H1 (cell line): ENCODE data around the gene SNX24. TPM values are rescaled to one million over a fixed set of nuclear protein-coding genes. Genes with fewer than 3 reads are reported as not detected.

Experiments
- CTCF ChIA-PET: fragments of 300-600 bp; sonication (Branson Sonifier 250); formaldehyde crosslinking; loops from one replicate; lab custom pipeline; 2021; ENCODE audit not compliant: partially characterized antibody; lab: Charles Lee
- POLR2A ChIA-PET: fragments of 300-600 bp; sonication (Branson Sonifier 250); formaldehyde crosslinking; loops from one replicate; lab custom pipeline; 2021; ENCODE audit warnings: inconsistent platforms; ENCODE audit not compliant: partially characterized antibody; lab: Charles Lee
- DNase-seq, 2 experiments: peaks; one replicate each; pipeline versions ENCODE4 v3.0.0 to v3.0.0-alpha.2; 2010 to 2022; ENCODE audit warnings: low spot score in 2 of 2, low read depth in 1 of 2, mixed read lengths in 1 of 2
- FAIRE-seq: peaks from 2 replicates; lab custom pipeline; 2011; peaks lifted over from hg19 to GRCh38; lab: Jason Lieb, UNC
- H2AFZ ChIP-seq: 2 replicates; pipeline ENCODE4 v1.8.1; 2012; ENCODE audit warnings: low read length, inconsistent platforms
- H2AK5ac ChIP-seq: 2 replicates; pipeline ENCODE4 v1.6.1; 2013; ENCODE audit warnings: low read depth, low read length
- H2BK120ac ChIP-seq: replicated peaks from 2 replicates; pipeline ENCODE3; 2013; ENCODE audit warnings: low read depth, low read length, inconsistent platforms
- H2BK12ac ChIP-seq: 2 replicates; pipeline ENCODE4 v1.6.1; 2013; ENCODE audit warnings: low read depth, low read length
- H2BK15ac ChIP-seq: 2 replicates; pipeline ENCODE4 v1.6.1; 2013; ENCODE audit warnings: low read length
- H2BK20ac ChIP-seq: 2 replicates; pipeline ENCODE4 v1.6.1; 2013; ENCODE audit warnings: low read length
- H2BK5ac ChIP-seq: 2 replicates; pipeline ENCODE4 v1.6.1; 2013; ENCODE audit warnings: low read depth, low read length
- H3K14ac ChIP-seq: 2 replicates; pipeline ENCODE4 v1.6.1; 2013; ENCODE audit warnings: inconsistent platforms; ENCODE audit not compliant: insufficient read length
- H3K18ac ChIP-seq: 2 replicates; pipeline ENCODE4 v1.6.1; 2013; ENCODE audit warnings: low read length; ENCODE audit errors: extremely low read depth
- H3K23ac ChIP-seq: 2 replicates; pipeline ENCODE4 v1.6.1; 2013; ENCODE audit warnings: inconsistent platforms; ENCODE audit not compliant: insufficient read length
- H3K23me2 ChIP-seq: 2 replicates; pipeline ENCODE4 v1.6.1; 2013; ENCODE audit warnings: low read depth, low read length
- H3K27ac ChIP-seq: 2 replicates; pipeline ENCODE4 v1.6.1; 2011; ENCODE audit warnings: low read depth, low read length, inconsistent platforms
- H3K27me3 ChIP-seq, 4 experiments: replicated peaks in 1 of 4; 1 replicate in 1 of 4; 2 replicates in 3 of 4; pipeline versions ENCODE4 v1.6.1 to v1.8.1; 2011 to 2013; ENCODE audit warnings: low read length in 3 of 4, mild to moderate bottlenecking in 3 of 4, inconsistent platforms in 2 of 4, mixed read lengths in 2 of 4, moderate library complexity in 1 of 4; ENCODE audit not compliant: control insufficient read depth in 3 of 4, insufficient read depth in 3 of 4; ENCODE audit errors: extremely low read depth in 1 of 4
- H3K36me3 ChIP-seq, 4 experiments: 2 replicates each; pipeline versions ENCODE4 v1.6.1 to v1.8.1; 2011 to 2013; ENCODE audit warnings: mild to moderate bottlenecking in 4 of 4, low read length in 3 of 4, moderate library complexity in 2 of 4, control low read depth in 1 of 4, inconsistent platforms in 1 of 4; ENCODE audit not compliant: insufficient read depth in 4 of 4, control insufficient read depth in 2 of 4
- H3K4ac ChIP-seq: replicated peaks from 2 replicates; pipeline ENCODE3; 2013; ENCODE audit warnings: low read length, low read depth, mixed read lengths, inconsistent platforms; ENCODE audit not compliant: insufficient read length
- H3K4me1 ChIP-seq, 4 experiments: replicated peaks in 1 of 4; 1 replicate in 1 of 4; 2 replicates in 3 of 4; pipeline versions ENCODE4 v1.6.1 to v1.8.1; 2011 to 2013; ENCODE audit warnings: low read length in 3 of 4, inconsistent platforms in 2 of 4, mixed read lengths in 1 of 4; ENCODE audit not compliant: insufficient read depth in 4 of 4, control insufficient read depth in 3 of 4
- H3K4me2 ChIP-seq, 2 experiments: 2 replicates each; pipeline versions ENCODE4 v1.6.1 to v1.8.1; 2011 to 2013; ENCODE audit warnings: low read depth in 2 of 2, low read length in 2 of 2, control low read depth in 1 of 2, inconsistent platforms in 1 of 2, mild to moderate bottlenecking in 1 of 2; ENCODE audit not compliant: insufficient read depth in 1 of 2
- H3K4me3 ChIP-seq, 4 experiments: fragments of 200-600, 300-600 bp in 1 of 4; sonication (generic), shearing (Covaris generic), sonication (Bioruptor Twin) in 1 of 4; 2 replicates each; pipeline versions ENCODE4 v1.5.1 to v1.8.1; 2011 to 2016; ENCODE audit warnings: low read length in 4 of 4, low read depth in 3 of 4, control low read depth in 2 of 4, inconsistent platforms in 2 of 4, mild to moderate bottlenecking in 2 of 4, mixed read lengths in 1 of 4, moderate library complexity in 1 of 4; ENCODE audit not compliant: insufficient read depth in 2 of 4; ENCODE audit errors: extremely low read depth in 1 of 4
- H3K56ac ChIP-seq: replicated peaks from 2 replicates; pipeline ENCODE3; 2013; ENCODE audit warnings: low read depth, mild to moderate bottlenecking, mixed read lengths, low read length, inconsistent platforms; ENCODE audit not compliant: insufficient read length
- H3K79me1 ChIP-seq: 2 replicates; pipeline ENCODE4 v1.6.1; 2013; ENCODE audit warnings: low read depth, low read length, control low read depth
- H3K79me2 ChIP-seq, 2 experiments: 2 replicates each; pipeline versions ENCODE4 v1.6.1 to v1.8.1; 2012 to 2013; ENCODE audit warnings: low read length in 2 of 2, mild to moderate bottlenecking in 2 of 2, inconsistent platforms in 1 of 2; ENCODE audit not compliant: insufficient read depth in 2 of 2, control insufficient read depth in 1 of 2
- H3K9ac ChIP-seq, 4 experiments: replicated peaks in 1 of 4; 1 replicate in 1 of 4; 2 replicates in 3 of 4; pipeline versions ENCODE4 v1.6.1 to v1.8.1; 2011 to 2013; ENCODE audit warnings: low read depth in 3 of 4, low read length in 3 of 4, control low read depth in 2 of 4, mild to moderate bottlenecking in 2 of 4, moderate library complexity in 2 of 4, inconsistent platforms in 1 of 4; ENCODE audit errors: extremely low read depth in 1 of 4
- H3K9me3 ChIP-seq, 2 experiments: 2 replicates each; pipeline versions ENCODE4 v1.6.1 to v1.8.1; 2012 to 2013; ENCODE audit warnings: mild to moderate bottlenecking in 2 of 2, moderate library complexity in 2 of 2, control low read depth in 1 of 2, inconsistent platforms in 1 of 2, low read depth in 1 of 2, low read length in 1 of 2, mixed read lengths in 1 of 2; ENCODE audit not compliant: insufficient read depth in 2 of 2
- H4K20me1 ChIP-seq, 2 experiments: replicated peaks in 1 of 2; 2 replicates each; pipeline versions ENCODE3 to v1.8.1; 2011 to 2013; ENCODE audit warnings: inconsistent platforms in 2 of 2, low read length in 2 of 2, mild to moderate bottlenecking in 1 of 2; ENCODE audit not compliant: insufficient read depth in 2 of 2, control insufficient read depth in 1 of 2
- H4K5ac ChIP-seq: 2 replicates; pipeline ENCODE4 v1.6.1; 2013; ENCODE audit warnings: low read length, low read depth, mixed read lengths, inconsistent platforms; ENCODE audit not compliant: insufficient read length
- H4K8ac ChIP-seq: 2 replicates; pipeline ENCODE4 v1.8.0; 2013; ENCODE audit warnings: mild to moderate bottlenecking, moderate library complexity, low read length, inconsistent platforms; ENCODE audit not compliant: insufficient read depth; ENCODE audit errors: extremely low read depth
- H4K91ac ChIP-seq: replicated peaks from 2 replicates; pipeline ENCODE3; 2013; ENCODE audit warnings: low read length, mixed read lengths, inconsistent platforms; ENCODE audit not compliant: insufficient read length
- CHD2 ChIP-seq: IDR thresholded peaks from 2 replicates; pipeline ENCODE4 v1.6.1; 2012; ENCODE audit warnings: low read length, improper control_type of control experiment
- CREB1 ChIP-seq: IDR thresholded peaks from 2 replicates; pipeline ENCODE4 v1.6.1; 2012; ENCODE audit warnings: inconsistent platforms
- GABPA ChIP-seq: IDR thresholded peaks from 2 replicates; pipeline ENCODE4 v1.6.1; 2011; ENCODE audit warnings: mild to moderate bottlenecking, low read length, moderate library complexity, borderline replicate concordance; ENCODE audit not compliant: insufficient read depth
- JUND ChIP-seq: IDR thresholded peaks from 2 replicates; pipeline ENCODE4 v1.6.1; 2011; ENCODE audit warnings: mild to moderate bottlenecking, improper control_type of control experiment, low read length
- RBBP5 ChIP-seq: IDR thresholded peaks from 2 replicates; pipeline ENCODE4 v1.7.1; 2012; ENCODE audit warnings: low read depth, mild to moderate bottlenecking, inconsistent platforms, low read length, moderate library complexity, borderline replicate concordance
- TAF1 ChIP-seq: IDR thresholded peaks from 2 replicates; pipeline ENCODE4 v1.6.1; 2011; ENCODE audit warnings: mild to moderate bottlenecking, low read depth, low read length
- TEAD4 ChIP-seq: IDR thresholded peaks from 2 replicates; pipeline ENCODE4 v1.6.1; 2012; ENCODE audit warnings: low read depth, low read length, inconsistent platforms, mixed read lengths
- WGBS, 2 experiments: shearing (Covaris generic) in 1 of 2; methylation state at CpG; one replicate each; pipeline versions ENCODE4 v1.1.6 to v1.1.7; 2013 to 2015; ENCODE audit warnings: low lambda C conversion rate in 2 of 2, mixed read lengths in 2 of 2, inconsistent platforms in 1 of 2, low coverage in 1 of 2, missing lambda C conversion rate in 1 of 2; ENCODE audit not compliant: insufficient replicate concordance in 2 of 2, insufficient coverage in 1 of 2, insufficient read length in 1 of 2; ENCODE audit errors: extremely low coverage in 1 of 2, missing lambda C conversion rate in 1 of 2; 5-methylcytosine and 5-hydroxymethylcytosine counted together
- polyA plus RNA-seq, 7 experiments: library from polyadenylated mRNA; depleted of rRNA in 3 of 7; stranded (reverse) in 5 of 7; unstranded in 2 of 7; fragments of >200 nt in 5 of 7; fragments of 200-250 nt in 2 of 7; gene quantifications; 1 replicate in 5 of 7; 2 replicates in 1 of 7; 4 replicates in 1 of 7; pipeline versions ENCODE4 v1.2.1 to v1.2.3, GENCODE V29; 2011 to 2013; ENCODE audit warnings: missing spikeins in 2 of 7, mixed read lengths in 2 of 7
- total RNA-seq: library from RNA; stranded (reverse); fragmentation: NEBNext Ultra II Directional; extraction: Animal tissue kit (Norgen Biotek cat#: 25700); gene quantifications from 2 replicates; pipeline ENCODE4 v1.2.1, GENCODE V29; 2021

SNX24 gene
- total and polyA plus RNA-seq, 2 of the 8 experiments (the other 6 are each of a cell fraction or from before 2014, with no cell fraction given) = 7.3 to 14.3 TPM

- CTCF ChIA-PET = interaction anchor here (0.7 kb wide), 1 partner anchor 24 kb away, joined by 3 read pairs; no protein-coding TSS in a partner anchor
- POLR2A ChIA-PET = no interaction called here
- Histone ChIP-seq H3K27me3 (no peaks in the 10 kb centered on the region), H3K18ac (no peak overlapping the region), H4K5ac (no peak overlapping the region), H3K9ac (no peak overlapping the region), H2AFZ (no peak overlapping the region), H2BK15ac (no peak overlapping the region), H4K91ac (no peak overlapping the region), H2AK5ac (no peak overlapping the region), H3K4me1 (peaks cover 0 to 6% (median 3%) of the 10 kb centered on the region in 4 experiments; a peak in 5 of 7 replicates), H3K23me2 (no peaks in the 10 kb centered on the region), H3K4ac (no peak overlapping the region), H3K4me3 (no peak overlapping the region), H3K23ac (no peak overlapping the region), H2BK5ac (no peak overlapping the region), H3K9me3 (no peaks in the 10 kb centered on the region), H3K4me2 (no peak overlapping the region), H2BK20ac (no peak overlapping the region), H3K56ac (no peak overlapping the region), H4K8ac (no peak overlapping the region), H3K79me1 (no peaks in the 10 kb centered on the region), H2BK12ac (no peak overlapping the region), H3K79me2 (no peaks in the 10 kb centered on the region), H4K20me1 (no peaks in the 10 kb centered on the region), H3K14ac (no peak overlapping the region), H3K27ac (no peak overlapping the region), H2BK120ac (no peak overlapping the region), H3K36me3 (no peaks in the 10 kb centered on the region)
- DNase-seq = no peak
- WGBS, 2 experiments = 74% methylated on average over 1 of the region's 1 CpG; no CpG with 5 or more reads in 1 of the 2 experiments
- no peak for FAIRE-seq
- TF ChIP-seq TAF1 (no peak), TEAD4 (no peak), GABPA (no peak), JUND (no peak), RBBP5 (no peak), CREB1 (no peak), CHD2 (no peak)
Observed at GRCh38 chr5:122936088-122936487, 90.7 kb downstream of the SNX24 start.
